Measurements from ENCODE around the gene FAM47E. TPM values are rescaled to one million over a fixed set of nuclear protein-coding genes. Genes with fewer than 3 reads are reported as not detected.

The FAM47E gene
- total RNA-seq, 1 experiment from 2014 or later, result 2.0 TPM

DNA sequence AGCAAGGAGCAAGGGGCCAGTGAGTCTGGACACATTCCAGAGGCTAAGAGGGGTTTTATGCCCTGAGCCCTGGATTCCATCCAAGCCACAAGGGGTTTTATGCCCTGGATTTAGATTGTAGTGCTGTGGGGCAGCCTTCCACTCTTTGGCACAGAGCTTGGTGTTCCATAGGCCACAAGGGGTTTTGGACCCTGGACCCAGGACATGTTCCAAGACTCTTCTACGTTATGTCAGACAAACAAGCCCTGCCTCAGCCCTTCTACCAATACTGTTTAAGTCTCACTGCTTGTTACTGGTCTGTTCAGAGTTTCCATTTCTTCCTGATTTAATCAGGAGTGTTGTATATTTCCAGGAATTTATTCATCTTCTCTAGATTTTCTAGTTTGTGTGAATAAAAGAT lies 25.1 kb upstream of the FAM47E start:
- Histone ChIP-seq H3K4ac (ENCODE audit: low read depth, low read length) (no peak overlapping the region), H3T11ph (ENCODE audit: low read length) (no peak overlapping the region), H4K8ac (replicated peaks; ENCODE audit: insufficient read length, low read depth, low read length) (no peak overlapping the region), H3K14ac (ENCODE audit: insufficient read depth, low read length) (no peak overlapping the region), H4K91ac (ENCODE audit: insufficient read length, low read depth, low read length) (no peak overlapping the region), H3K27me3 (ENCODE audit: insufficient read depth, low read length) (no peaks in the 10 kb centered on the region), H2BK12ac (ENCODE audit: insufficient read length, low read depth, low read length) (no peak overlapping the region), H2AFZ (ENCODE audit: low read length) (no peak overlapping the region), H2BK5ac (ENCODE audit: insufficient read length, low read length) (no peak overlapping the region), H3K4me1 (ENCODE audit: insufficient read depth, low read length) (no peaks in the 10 kb centered on the region), H2BK15ac (ENCODE audit: low read depth, low read length) (no peak overlapping the region), H2BK120ac (ENCODE audit: low read depth, low read length, poor library complexity, severe bottlenecking) (no peak overlapping the region), H3K18ac (ENCODE audit: insufficient read length, low read depth, low read length) (no peak overlapping the region), H3K9ac (ENCODE audit: extremely low read depth, insufficient read length, low read length) (no peak overlapping the region), H2AK5ac (ENCODE audit: insufficient read length, low read length) (no peak overlapping the region), H3K79me2 (ENCODE audit: insufficient read depth, low read length) (no peaks in the 10 kb centered on the region), H3K56ac (ENCODE audit: insufficient read length, low read depth, low read length) (no peak overlapping the region), H3K27ac (ENCODE audit: insufficient read length, low read depth, low read length) (no peak overlapping the region), H3K4me2 (ENCODE audit: insufficient read depth, insufficient read length, low read length) (no peak overlapping the region), H2BK20ac (ENCODE audit: low read depth, low read length, poor library complexity, severe bottlenecking) (no peak overlapping the region), H4K5ac (ENCODE audit: insufficient read length, low read depth, low read length) (no peak overlapping the region), H4K20me1 (ENCODE audit: control insufficient read depth, insufficient read depth, insufficient read length) (no peaks in the 10 kb centered on the region), H3K9me3 (ENCODE audit: control insufficient read depth, low read depth, low read length) (no peaks in the 10 kb centered on the region), H3K23me2 (ENCODE audit: insufficient read length, low read depth, low read length, poor library complexity, severe bottlenecking) (no peaks in the 10 kb centered on the region), H3K79me1 (ENCODE audit: insufficient read depth, low read depth, low read length, poor library complexity, severe bottlenecking) (no peaks in the 10 kb centered on the region), H3K23ac (ENCODE audit: insufficient read length, low read depth, low read length) (no peak overlapping the region)
- Mint-ChIP-seq H3K36me3 (ENCODE audit: insufficient read depth in 1 of 3, low read depth in 3 of 3) (peaks cover 14 to 23% (median 14%) of the 10 kb centered on the region in 3 experiments; a peak in 6 of 7 replicates), H3K27ac (no peak overlapping the region), H3K4me1 (peaks cover 0 to 2% of the 10 kb centered on the region in 2 experiments; a peak in 1 of 4 replicates), H3K27me3 (ENCODE audit: low read depth) (peaks cover 37% of the 10 kb centered on the region), H3K9me3 (peaks cover 21 to 27% of the 10 kb centered on the region in 2 experiments), H3K4me3 (no peak overlapping the region)
- DNase-seq, result no peak
- TF ChIP-seq, protein P1, sequence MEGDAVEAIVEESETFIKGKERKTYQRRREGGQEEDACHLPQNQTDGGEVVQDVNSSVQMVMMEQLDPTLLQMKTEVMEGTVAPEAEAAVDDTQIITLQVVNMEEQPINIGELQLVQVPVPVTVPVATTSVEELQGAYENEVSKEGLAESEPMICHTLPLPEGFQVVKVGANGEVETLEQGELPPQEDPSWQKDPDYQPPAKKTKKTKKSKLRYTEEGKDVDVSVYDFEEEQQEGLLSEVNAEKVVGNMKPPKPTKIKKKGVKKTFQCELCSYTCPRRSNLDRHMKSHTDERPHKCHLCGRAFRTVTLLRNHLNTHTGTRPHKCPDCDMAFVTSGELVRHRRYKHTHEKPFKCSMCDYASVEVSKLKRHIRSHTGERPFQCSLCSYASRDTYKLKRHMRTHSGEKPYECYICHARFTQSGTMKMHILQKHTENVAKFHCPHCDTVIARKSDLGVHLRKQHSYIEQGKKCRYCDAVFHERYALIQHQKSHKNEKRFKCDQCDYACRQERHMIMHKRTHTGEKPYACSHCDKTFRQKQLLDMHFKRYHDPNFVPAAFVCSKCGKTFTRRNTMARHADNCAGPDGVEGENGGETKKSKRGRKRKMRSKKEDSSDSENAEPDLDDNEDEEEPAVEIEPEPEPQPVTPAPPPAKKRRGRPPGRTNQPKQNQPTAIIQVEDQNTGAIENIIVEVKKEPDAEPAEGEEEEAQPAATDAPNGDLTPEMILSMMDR (conservative IDR thresholded peaks at IDR 0.05), result no peak
- no CpG with 5 or more reads among the region's 1 CpG for WGBS (ENCODE audit: extremely low coverage, insufficient read length, low lambda C conversion rate)

Measured in H9 (cell line).